Activated CD4-positive, CD25-positive, alpha-beta regulatory T cell (primary cell): ENCODE measurements around the gene MBD3L1.

Experiments used
- DNase-seq, 4 experiments: peaks; one replicate each; lab custom pipeline; 2025; lab: John Stamatoyannopoulos, UW

The MBD3L1 gene

GRCh38 chr19:8881512-8881911, 49.3 kb downstream of the MBD3L1 start:
- DNase-seq = no peak

- no peak for DNase-seq
Observed at GRCh38 chr19:8884416-8884815, 52.2 kb downstream of the MBD3L1 start.

GRCh38 chr19:8887364-8887763, 55.2 kb downstream of the MBD3L1 start:
- DNase-seq = no peak

- DNase-seq = no peak
Observed at GRCh38 chr19:8890260-8890659, 58.1 kb downstream of the MBD3L1 start.
